ENCODE results near the gene GPC5.

The GPC5 gene

DNA sequence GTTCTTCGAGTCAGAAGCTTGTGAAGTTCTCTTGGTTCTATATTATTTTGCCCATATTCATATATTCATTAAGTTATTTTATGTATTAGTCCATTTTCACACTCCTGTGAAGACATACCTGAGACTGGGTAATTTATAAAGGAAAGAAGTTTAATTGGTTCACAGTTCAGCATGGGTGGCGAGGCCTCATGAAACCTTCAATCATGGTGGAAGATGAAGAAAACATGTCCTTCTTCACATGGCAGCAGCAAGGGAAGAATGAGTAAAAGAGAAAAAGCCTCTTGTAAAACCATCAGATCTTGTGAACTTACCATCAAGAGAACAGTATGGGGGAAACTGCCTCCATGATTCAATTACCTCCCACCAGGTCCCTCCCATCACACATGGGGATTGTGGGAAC, 182.3 kb downstream of the GPC5 start:
- Histone ChIP-seq H3K27me3 (ENCODE audit: low read length) (no peaks in the 10 kb centered on the region), H3K79me2 (ENCODE audit: insufficient read depth, low read length) (no peaks in the 10 kb centered on the region), H4K20me1 (ENCODE audit: low read depth, low read length) (no peaks in the 10 kb centered on the region), H3K4me2 (ENCODE audit: low read depth, low read length, poor library complexity, severe bottlenecking) (no peak overlapping the region), H2AFZ (ENCODE audit: low read depth, low read length, severe bottlenecking) (no peak overlapping the region), H3F3A (ENCODE audit: insufficient read depth) (no peaks in the 10 kb centered on the region), H3K27ac (ENCODE audit: low read depth, low read length) (no peak overlapping the region), H3K36me3 (ENCODE audit: low read length) (no peaks in the 10 kb centered on the region), H3K9ac (ENCODE audit: low read length) (no peak overlapping the region), H3K9me3 (ENCODE audit: insufficient read depth, low read length) (no peaks in the 10 kb centered on the region), H3K4me3 (ENCODE audit: insufficient read depth, low read length, poor library complexity, severe bottlenecking) (no peak overlapping the region), H3K9me2 (replicated peaks; ENCODE audit: insufficient read depth, low read length) (no peaks in the 10 kb centered on the region)
- no peak for TF ChIP-seq EZH2phosphoT487 (conservative IDR thresholded peaks at IDR 0.05; ENCODE audit: low read length)
- TF ChIP-seq, protein P1, sequence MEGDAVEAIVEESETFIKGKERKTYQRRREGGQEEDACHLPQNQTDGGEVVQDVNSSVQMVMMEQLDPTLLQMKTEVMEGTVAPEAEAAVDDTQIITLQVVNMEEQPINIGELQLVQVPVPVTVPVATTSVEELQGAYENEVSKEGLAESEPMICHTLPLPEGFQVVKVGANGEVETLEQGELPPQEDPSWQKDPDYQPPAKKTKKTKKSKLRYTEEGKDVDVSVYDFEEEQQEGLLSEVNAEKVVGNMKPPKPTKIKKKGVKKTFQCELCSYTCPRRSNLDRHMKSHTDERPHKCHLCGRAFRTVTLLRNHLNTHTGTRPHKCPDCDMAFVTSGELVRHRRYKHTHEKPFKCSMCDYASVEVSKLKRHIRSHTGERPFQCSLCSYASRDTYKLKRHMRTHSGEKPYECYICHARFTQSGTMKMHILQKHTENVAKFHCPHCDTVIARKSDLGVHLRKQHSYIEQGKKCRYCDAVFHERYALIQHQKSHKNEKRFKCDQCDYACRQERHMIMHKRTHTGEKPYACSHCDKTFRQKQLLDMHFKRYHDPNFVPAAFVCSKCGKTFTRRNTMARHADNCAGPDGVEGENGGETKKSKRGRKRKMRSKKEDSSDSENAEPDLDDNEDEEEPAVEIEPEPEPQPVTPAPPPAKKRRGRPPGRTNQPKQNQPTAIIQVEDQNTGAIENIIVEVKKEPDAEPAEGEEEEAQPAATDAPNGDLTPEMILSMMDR (IDR thresholded peaks at IDR 0.05; ENCODE audit: insufficient read depth, low read length, poor library complexity, severe bottlenecking): no peak

DNA sequence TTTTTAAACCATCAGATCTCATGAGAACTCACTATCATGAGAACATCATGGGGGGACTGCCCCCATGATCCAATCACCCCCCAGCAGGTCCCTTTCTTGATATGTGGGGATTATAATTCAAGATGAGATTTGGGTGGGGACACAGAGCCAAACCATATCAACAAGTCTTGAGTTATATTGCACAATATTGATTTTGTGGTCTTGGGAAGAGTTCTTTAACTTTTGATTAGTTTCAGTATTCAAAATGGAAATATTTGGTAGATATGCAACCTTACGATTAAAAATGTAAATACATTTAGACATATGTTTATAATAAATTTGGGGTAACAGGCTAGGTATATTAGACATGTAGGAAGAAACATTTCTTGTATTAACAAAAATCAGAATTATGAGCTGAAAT, 188.2 kb downstream of the GPC5 start:
- H3K27ac ChIP-seq (ENCODE audit: low read depth, low read length): no peak overlapping the region
- H4K20me1 ChIP-seq (ENCODE audit: low read depth, low read length): no peaks in the 10 kb centered on the region
- H3F3A ChIP-seq (ENCODE audit: insufficient read depth): no peaks in the 10 kb centered on the region
- no peaks in the 10 kb centered on the region for H3K27me3 ChIP-seq (ENCODE audit: low read length)
- no peaks in the 10 kb centered on the region for H3K9me3 ChIP-seq (ENCODE audit: insufficient read depth, low read length)
- H3K9me2 ChIP-seq (replicated peaks; ENCODE audit: insufficient read depth, low read length): no peaks in the 10 kb centered on the region
- H3K4me2 ChIP-seq (ENCODE audit: low read depth, low read length, poor library complexity, severe bottlenecking): no peak overlapping the region
- H2AFZ ChIP-seq (ENCODE audit: low read depth, low read length, severe bottlenecking): no peak overlapping the region
- no peak overlapping the region for H3K9ac ChIP-seq (ENCODE audit: low read length)
- no peak for TF ChIP-seq EZH2phosphoT487 (conservative IDR thresholded peaks at IDR 0.05; ENCODE audit: low read length)
- TF ChIP-seq, protein P1 (IDR thresholded peaks at IDR 0.05; ENCODE audit: insufficient read depth, low read length, poor library complexity, severe bottlenecking): no peak
- no peak overlapping the region for H3K4me3 ChIP-seq (ENCODE audit: insufficient read depth, low read length, poor library complexity, severe bottlenecking)
- H3K79me2 ChIP-seq (ENCODE audit: insufficient read depth, low read length): no peaks in the 10 kb centered on the region
- H3K36me3 ChIP-seq (ENCODE audit: low read length): no peaks in the 10 kb centered on the region

DNA sequence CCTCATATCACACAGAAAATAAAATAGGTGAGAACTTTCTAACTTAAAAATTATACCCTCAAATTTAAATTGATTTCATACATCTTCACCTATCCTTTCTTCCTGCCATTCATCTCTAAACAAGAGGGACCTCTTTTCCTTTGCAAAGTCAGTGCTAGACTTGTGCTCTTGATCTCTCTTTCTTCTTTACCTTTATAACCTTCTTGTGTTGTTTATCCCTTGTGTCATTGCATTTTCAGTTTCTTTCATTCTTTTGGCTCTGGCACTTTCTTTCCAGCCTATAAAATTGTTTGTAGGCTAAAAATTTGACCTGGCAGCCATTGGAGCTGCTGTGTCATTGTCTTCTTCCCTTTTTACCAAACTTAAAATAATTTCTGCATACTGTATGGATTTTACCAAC, 190.1 kb downstream of the GPC5 start:
- Histone ChIP-seq H3K27ac (ENCODE audit: low read depth, low read length) (no peak overlapping the region), H3K4me2 (ENCODE audit: low read depth, low read length, poor library complexity, severe bottlenecking) (no peak overlapping the region), H3K36me3 (ENCODE audit: low read length) (no peaks in the 10 kb centered on the region), H3K4me3 (ENCODE audit: insufficient read depth, low read length, poor library complexity, severe bottlenecking) (no peak overlapping the region), H2AFZ (ENCODE audit: low read depth, low read length, severe bottlenecking) (no peak overlapping the region), H3K9ac (ENCODE audit: low read length) (no peak overlapping the region), H3K9me3 (ENCODE audit: insufficient read depth, low read length) (no peaks in the 10 kb centered on the region), H4K20me1 (ENCODE audit: low read depth, low read length) (no peaks in the 10 kb centered on the region), H3K27me3 (ENCODE audit: low read length) (no peaks in the 10 kb centered on the region), H3K9me2 (replicated peaks; ENCODE audit: insufficient read depth, low read length) (no peaks in the 10 kb centered on the region), H3F3A (ENCODE audit: insufficient read depth) (no peaks in the 10 kb centered on the region), H3K79me2 (ENCODE audit: insufficient read depth, low read length) (no peaks in the 10 kb centered on the region)
- TF ChIP-seq EZH2phosphoT487 (conservative IDR thresholded peaks at IDR 0.05; ENCODE audit: low read length): no peak
- TF ChIP-seq, protein P1 (IDR thresholded peaks at IDR 0.05; ENCODE audit: insufficient read depth, low read length, poor library complexity, severe bottlenecking): no peak

Data from SU-DHL-6 (cell line).